ENCODE results near the gene KHNYN.
"Not testable (repeated sequence)": the region's sequence is repeated elsewhere in the genome, so short reads cannot be mapped to it uniquely, and the experiment has no call there.

Gene KHNYN

DNA sequence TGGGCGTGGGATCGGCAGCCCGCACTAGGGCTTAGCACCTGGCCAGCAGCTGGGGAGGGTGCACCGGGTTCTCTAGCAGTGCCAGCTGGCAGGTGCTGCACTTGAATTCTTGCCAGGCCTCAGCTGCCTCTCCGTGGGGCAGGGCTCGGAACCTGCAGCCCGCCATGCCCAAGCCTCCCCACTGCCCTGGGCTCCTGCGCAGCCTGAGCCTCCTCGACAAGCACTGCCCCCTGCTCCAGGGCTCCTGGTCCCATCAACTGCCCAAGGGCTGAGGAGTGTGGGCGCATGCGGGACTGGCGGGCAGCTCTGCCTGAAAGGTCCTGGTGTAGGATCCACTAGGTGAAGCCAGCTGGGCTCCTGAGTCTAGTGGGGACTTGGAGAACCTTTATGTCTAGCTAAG is 43.5 kb downstream of the KHNYN start:
- DNase-seq (ENCODE audit: low spot score), result no peak

DNA sequence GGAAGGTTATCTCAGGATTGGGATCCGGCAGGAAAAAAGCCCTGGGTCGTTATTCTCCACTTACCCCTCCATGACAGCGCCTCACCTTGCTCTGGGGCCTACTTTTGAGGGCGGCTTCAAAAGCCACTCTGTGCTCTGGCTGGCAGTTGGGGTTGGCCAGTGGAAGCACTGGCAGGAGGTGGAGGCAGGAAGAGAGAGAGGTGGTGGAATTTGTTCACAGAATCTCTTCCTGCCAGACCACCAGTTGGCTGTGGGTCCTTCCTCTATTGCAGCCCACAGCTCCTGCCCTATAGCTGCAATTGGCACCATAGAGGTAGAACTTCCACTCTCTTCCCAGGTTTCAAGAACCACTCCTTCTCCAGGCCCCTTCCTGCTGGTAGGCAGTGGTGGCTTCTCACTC is 45.5 kb downstream of the KHNYN start:
- DNase-seq (ENCODE audit: low spot score), result no peak

DNA sequence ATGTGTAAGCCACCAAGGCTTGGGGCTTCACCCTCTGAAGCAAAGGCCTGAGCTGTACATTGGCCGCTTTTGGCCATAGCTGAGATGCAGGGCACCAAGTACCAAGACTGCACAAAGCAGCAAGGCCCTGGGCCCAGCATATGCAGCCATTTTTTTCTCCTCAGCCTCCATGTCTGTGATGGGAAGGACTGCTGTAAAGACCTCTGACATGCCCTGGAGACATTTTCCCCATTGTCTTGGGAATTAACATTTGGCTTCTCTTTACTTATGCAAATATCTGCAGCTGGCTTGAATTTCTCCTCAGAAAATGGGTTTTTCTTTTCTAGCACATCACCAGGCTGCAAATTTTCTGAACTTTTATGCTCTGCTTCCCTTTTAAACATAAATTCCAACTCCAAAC is 50.2 kb downstream of the KHNYN start:
- not testable (repeated sequence) for DNase-seq (ENCODE audit: low spot score)

DNA sequence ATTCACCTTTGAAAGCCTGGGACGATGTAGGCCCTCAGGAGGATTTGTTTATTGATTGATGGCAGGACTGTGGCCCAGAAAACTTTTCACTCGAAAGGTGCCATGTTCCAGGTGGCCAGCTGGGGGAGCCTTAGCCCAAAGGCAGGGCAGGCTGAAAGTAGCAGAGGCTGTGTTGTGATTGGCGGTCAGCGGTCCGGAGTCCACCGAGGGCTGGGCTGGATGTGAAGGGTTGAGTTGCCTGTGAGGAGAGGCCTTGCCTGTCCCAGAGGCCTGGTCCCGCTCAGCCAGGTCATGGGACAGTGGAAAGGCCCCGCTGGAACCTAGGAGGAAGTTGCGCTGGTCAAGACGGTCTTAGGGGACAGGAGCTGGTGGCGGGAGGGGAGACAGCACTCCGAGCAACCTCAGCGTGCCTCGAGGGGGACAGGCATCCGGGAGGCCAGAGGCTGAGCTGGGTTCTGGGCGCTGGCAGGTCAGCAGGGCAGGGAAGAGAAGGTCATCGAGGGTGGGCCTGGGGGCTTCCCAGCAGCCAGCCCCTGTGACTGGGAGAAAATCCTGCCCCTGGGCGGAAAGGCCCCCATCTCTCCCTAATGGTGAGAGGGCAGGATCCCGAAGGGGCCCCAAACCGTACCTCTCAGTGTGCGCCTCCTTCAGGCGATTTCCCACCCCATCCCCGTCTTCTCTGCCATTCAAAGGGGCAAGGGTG is 52.0 kb downstream of the KHNYN start:
- peak; percentile 98 for DNase-seq (ENCODE audit: low spot score)

DNA sequence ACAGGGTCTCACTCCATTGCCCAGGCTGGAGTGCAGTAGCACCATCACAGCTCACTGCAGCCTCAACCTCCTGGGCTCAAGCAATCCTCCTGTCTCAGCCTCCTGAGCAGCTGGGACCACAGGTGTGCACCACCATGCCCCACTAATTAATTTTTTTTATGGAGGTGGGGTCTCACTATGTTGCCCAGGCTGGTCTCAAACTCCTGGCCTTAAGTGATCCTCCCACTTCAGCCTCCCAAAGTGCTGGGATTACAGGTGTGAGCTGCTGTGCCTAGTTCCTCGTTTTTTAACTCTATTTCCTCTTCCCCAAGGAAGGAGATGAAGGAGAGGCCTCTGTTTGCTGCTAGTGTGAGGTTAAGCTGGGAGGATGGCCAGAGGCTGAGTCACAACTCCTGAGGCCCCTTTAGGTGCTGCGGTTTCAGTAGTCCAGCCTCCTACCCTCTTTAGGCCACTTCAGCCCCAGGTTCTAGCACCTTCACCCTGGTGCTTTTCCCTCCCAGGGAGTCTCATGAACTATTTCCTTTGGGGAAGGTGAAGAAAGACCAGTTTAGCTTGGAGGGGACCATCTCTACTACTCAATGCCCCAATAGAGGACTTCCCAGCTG is 53.0 kb downstream of the KHNYN start:
- not testable (repeated sequence) for DNase-seq (ENCODE audit: low spot score)

DNA sequence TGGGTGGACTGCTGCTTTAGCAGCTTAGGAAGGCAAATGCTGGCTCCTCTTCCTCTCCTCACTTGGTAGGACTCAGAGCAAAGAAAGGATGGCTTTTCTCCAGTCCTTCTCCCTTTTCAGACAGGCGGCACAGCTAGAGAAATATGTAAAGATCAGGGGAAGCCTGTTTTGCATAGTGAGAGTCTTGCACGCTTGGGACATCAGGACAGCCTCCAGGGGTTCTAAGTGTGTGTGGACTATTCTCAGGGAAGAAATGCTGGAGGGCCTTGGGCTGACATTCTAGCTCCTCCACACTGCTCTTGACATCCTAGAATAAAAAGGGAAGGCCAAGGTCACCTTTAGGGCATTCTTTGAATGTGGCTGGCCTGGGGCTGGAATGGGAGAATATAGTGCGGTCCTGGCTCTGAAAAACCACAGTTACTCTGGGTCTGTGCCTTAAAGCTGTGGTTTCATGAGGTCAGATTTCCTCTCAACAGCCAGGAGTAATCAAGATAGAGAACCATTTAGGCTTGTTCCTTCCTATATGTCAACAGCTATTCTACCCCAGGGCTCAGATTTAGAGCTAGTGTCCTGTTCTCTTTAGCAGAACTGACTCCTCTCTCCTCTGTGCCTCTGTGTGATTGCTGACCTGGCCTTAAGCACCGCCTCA is 54.0 kb downstream of the KHNYN start:
- no peak for DNase-seq (ENCODE audit: low spot score)
